H1 (cell line): ENCODE results near the gene NLN. TPM values are rescaled to one million over a fixed set of nuclear protein-coding genes. Genes with fewer than 3 reads are reported as not detected.
"Not testable (repeated sequence)": the region's sequence is repeated elsewhere in the genome, so short reads cannot be mapped to it uniquely, and the experiment has no call there.

Source experiments
- CTCF ChIA-PET: fragments of 300-600 bp; sonication (Branson Sonifier 250); formaldehyde crosslinking; loops from one replicate; lab custom pipeline; 2021; ENCODE audit not compliant: partially characterized antibody; lab: Charles Lee
- POLR2A ChIA-PET: fragments of 300-600 bp; sonication (Branson Sonifier 250); formaldehyde crosslinking; loops from one replicate; lab custom pipeline; 2021; ENCODE audit warnings: inconsistent platforms; ENCODE audit not compliant: partially characterized antibody; lab: Charles Lee
- DNase-seq, 2 experiments: peaks; one replicate each; pipeline versions ENCODE4 v3.0.0 to v3.0.0-alpha.2; 2010 to 2022; ENCODE audit warnings: low spot score in 2 of 2, low read depth in 1 of 2, mixed read lengths in 1 of 2
- FAIRE-seq: peaks from 2 replicates; lab custom pipeline; 2011; peaks lifted over from hg19 to GRCh38; lab: Jason Lieb, UNC
- H2AFZ ChIP-seq: 2 replicates; pipeline ENCODE4 v1.8.1; 2012; ENCODE audit warnings: low read length, inconsistent platforms
- H2AK5ac ChIP-seq: 2 replicates; pipeline ENCODE4 v1.6.1; 2013; ENCODE audit warnings: low read depth, low read length
- H2BK120ac ChIP-seq: replicated peaks from 2 replicates; pipeline ENCODE3; 2013; ENCODE audit warnings: low read depth, low read length, inconsistent platforms
- H2BK12ac ChIP-seq: 2 replicates; pipeline ENCODE4 v1.6.1; 2013; ENCODE audit warnings: low read depth, low read length
- H2BK15ac ChIP-seq: 2 replicates; pipeline ENCODE4 v1.6.1; 2013; ENCODE audit warnings: low read length
- H2BK20ac ChIP-seq: 2 replicates; pipeline ENCODE4 v1.6.1; 2013; ENCODE audit warnings: low read length
- H2BK5ac ChIP-seq: 2 replicates; pipeline ENCODE4 v1.6.1; 2013; ENCODE audit warnings: low read depth, low read length
- H3K14ac ChIP-seq: 2 replicates; pipeline ENCODE4 v1.6.1; 2013; ENCODE audit warnings: inconsistent platforms; ENCODE audit not compliant: insufficient read length
- H3K18ac ChIP-seq: 2 replicates; pipeline ENCODE4 v1.6.1; 2013; ENCODE audit warnings: low read length; ENCODE audit errors: extremely low read depth
- H3K23ac ChIP-seq: 2 replicates; pipeline ENCODE4 v1.6.1; 2013; ENCODE audit warnings: inconsistent platforms; ENCODE audit not compliant: insufficient read length
- H3K23me2 ChIP-seq: 2 replicates; pipeline ENCODE4 v1.6.1; 2013; ENCODE audit warnings: low read depth, low read length
- H3K27ac ChIP-seq: 2 replicates; pipeline ENCODE4 v1.6.1; 2011; ENCODE audit warnings: low read depth, low read length, inconsistent platforms
- H3K27me3 ChIP-seq, 4 experiments: replicated peaks in 1 of 4; 1 replicate in 1 of 4; 2 replicates in 3 of 4; pipeline versions ENCODE4 v1.6.1 to v1.8.1; 2011 to 2013; ENCODE audit warnings: low read length in 3 of 4, mild to moderate bottlenecking in 3 of 4, inconsistent platforms in 2 of 4, mixed read lengths in 2 of 4, moderate library complexity in 1 of 4; ENCODE audit not compliant: control insufficient read depth in 3 of 4, insufficient read depth in 3 of 4; ENCODE audit errors: extremely low read depth in 1 of 4
- H3K36me3 ChIP-seq, 4 experiments: 2 replicates each; pipeline versions ENCODE4 v1.6.1 to v1.8.1; 2011 to 2013; ENCODE audit warnings: mild to moderate bottlenecking in 4 of 4, low read length in 3 of 4, moderate library complexity in 2 of 4, control low read depth in 1 of 4, inconsistent platforms in 1 of 4; ENCODE audit not compliant: insufficient read depth in 4 of 4, control insufficient read depth in 2 of 4
- H3K4ac ChIP-seq: replicated peaks from 2 replicates; pipeline ENCODE3; 2013; ENCODE audit warnings: low read length, low read depth, mixed read lengths, inconsistent platforms; ENCODE audit not compliant: insufficient read length
- H3K4me1 ChIP-seq, 4 experiments: replicated peaks in 1 of 4; 1 replicate in 1 of 4; 2 replicates in 3 of 4; pipeline versions ENCODE4 v1.6.1 to v1.8.1; 2011 to 2013; ENCODE audit warnings: low read length in 3 of 4, inconsistent platforms in 2 of 4, mixed read lengths in 1 of 4; ENCODE audit not compliant: insufficient read depth in 4 of 4, control insufficient read depth in 3 of 4
- H3K4me2 ChIP-seq, 2 experiments: 2 replicates each; pipeline versions ENCODE4 v1.6.1 to v1.8.1; 2011 to 2013; ENCODE audit warnings: low read depth in 2 of 2, low read length in 2 of 2, control low read depth in 1 of 2, inconsistent platforms in 1 of 2, mild to moderate bottlenecking in 1 of 2; ENCODE audit not compliant: insufficient read depth in 1 of 2
- H3K4me3 ChIP-seq, 4 experiments: fragments of 200-600, 300-600 bp in 1 of 4; sonication (generic), shearing (Covaris generic), sonication (Bioruptor Twin) in 1 of 4; 2 replicates each; pipeline versions ENCODE4 v1.5.1 to v1.8.1; 2011 to 2016; ENCODE audit warnings: low read length in 4 of 4, low read depth in 3 of 4, control low read depth in 2 of 4, inconsistent platforms in 2 of 4, mild to moderate bottlenecking in 2 of 4, mixed read lengths in 1 of 4, moderate library complexity in 1 of 4; ENCODE audit not compliant: insufficient read depth in 2 of 4; ENCODE audit errors: extremely low read depth in 1 of 4
- H3K56ac ChIP-seq: replicated peaks from 2 replicates; pipeline ENCODE3; 2013; ENCODE audit warnings: low read depth, mild to moderate bottlenecking, mixed read lengths, low read length, inconsistent platforms; ENCODE audit not compliant: insufficient read length
- H3K79me1 ChIP-seq: 2 replicates; pipeline ENCODE4 v1.6.1; 2013; ENCODE audit warnings: low read depth, low read length, control low read depth
- H3K79me2 ChIP-seq, 2 experiments: 2 replicates each; pipeline versions ENCODE4 v1.6.1 to v1.8.1; 2012 to 2013; ENCODE audit warnings: low read length in 2 of 2, mild to moderate bottlenecking in 2 of 2, inconsistent platforms in 1 of 2; ENCODE audit not compliant: insufficient read depth in 2 of 2, control insufficient read depth in 1 of 2
- H3K9ac ChIP-seq, 4 experiments: replicated peaks in 1 of 4; 1 replicate in 1 of 4; 2 replicates in 3 of 4; pipeline versions ENCODE4 v1.6.1 to v1.8.1; 2011 to 2013; ENCODE audit warnings: low read depth in 3 of 4, low read length in 3 of 4, control low read depth in 2 of 4, mild to moderate bottlenecking in 2 of 4, moderate library complexity in 2 of 4, inconsistent platforms in 1 of 4; ENCODE audit errors: extremely low read depth in 1 of 4
- H3K9me3 ChIP-seq, 2 experiments: 2 replicates each; pipeline versions ENCODE4 v1.6.1 to v1.8.1; 2012 to 2013; ENCODE audit warnings: mild to moderate bottlenecking in 2 of 2, moderate library complexity in 2 of 2, control low read depth in 1 of 2, inconsistent platforms in 1 of 2, low read depth in 1 of 2, low read length in 1 of 2, mixed read lengths in 1 of 2; ENCODE audit not compliant: insufficient read depth in 2 of 2
- H4K20me1 ChIP-seq, 2 experiments: replicated peaks in 1 of 2; 2 replicates each; pipeline versions ENCODE3 to v1.8.1; 2011 to 2013; ENCODE audit warnings: inconsistent platforms in 2 of 2, low read length in 2 of 2, mild to moderate bottlenecking in 1 of 2; ENCODE audit not compliant: insufficient read depth in 2 of 2, control insufficient read depth in 1 of 2
- H4K5ac ChIP-seq: 2 replicates; pipeline ENCODE4 v1.6.1; 2013; ENCODE audit warnings: low read length, low read depth, mixed read lengths, inconsistent platforms; ENCODE audit not compliant: insufficient read length
- H4K8ac ChIP-seq: 2 replicates; pipeline ENCODE4 v1.8.0; 2013; ENCODE audit warnings: mild to moderate bottlenecking, moderate library complexity, low read length, inconsistent platforms; ENCODE audit not compliant: insufficient read depth; ENCODE audit errors: extremely low read depth
- H4K91ac ChIP-seq: replicated peaks from 2 replicates; pipeline ENCODE3; 2013; ENCODE audit warnings: low read length, mixed read lengths, inconsistent platforms; ENCODE audit not compliant: insufficient read length
- POU5F1 ChIP-seq: IDR thresholded peaks from 2 replicates; pipeline ENCODE4 v1.6.1; 2011; ENCODE audit warnings: low read depth, mild to moderate bottlenecking, low read length, moderate library complexity
- RNF2 ChIP-seq: fragments of 200-900, 300-1000 bp; sonication (generic); IDR thresholded peaks from 2 replicates; pipeline ENCODE4 v1.7.1; 2016; ENCODE audit warnings: borderline replicate concordance, low read depth, mild to moderate bottlenecking, antibody characterized with exemption, low read length; ENCODE audit not compliant: poor library complexity, severe bottlenecking; ENCODE audit errors: missing control alignments
- WGBS, 2 experiments: shearing (Covaris generic) in 1 of 2; methylation state at CpG; one replicate each; pipeline versions ENCODE4 v1.1.6 to v1.1.7; 2013 to 2015; ENCODE audit warnings: low lambda C conversion rate in 2 of 2, mixed read lengths in 2 of 2, inconsistent platforms in 1 of 2, low coverage in 1 of 2, missing lambda C conversion rate in 1 of 2; ENCODE audit not compliant: insufficient replicate concordance in 2 of 2, insufficient coverage in 1 of 2, insufficient read length in 1 of 2; ENCODE audit errors: extremely low coverage in 1 of 2, missing lambda C conversion rate in 1 of 2; 5-methylcytosine and 5-hydroxymethylcytosine counted together
- polyA plus RNA-seq, 7 experiments: library from polyadenylated mRNA; depleted of rRNA in 3 of 7; stranded (reverse) in 5 of 7; unstranded in 2 of 7; fragments of >200 nt in 5 of 7; fragments of 200-250 nt in 2 of 7; gene quantifications; 1 replicate in 5 of 7; 2 replicates in 1 of 7; 4 replicates in 1 of 7; pipeline versions ENCODE4 v1.2.1 to v1.2.3, GENCODE V29; 2011 to 2013; ENCODE audit warnings: missing spikeins in 2 of 7, mixed read lengths in 2 of 7
- total RNA-seq: library from RNA; stranded (reverse); fragmentation: NEBNext Ultra II Directional; extraction: Animal tissue kit (Norgen Biotek cat#: 25700); gene quantifications from 2 replicates; pipeline ENCODE4 v1.2.1, GENCODE V29; 2021

The NLN gene
- total and polyA plus RNA-seq, 2 of the 8 experiments (the other 6 are each of a cell fraction or from before 2014, with no cell fraction given) = 46.7 to 192 TPM

DNA sequence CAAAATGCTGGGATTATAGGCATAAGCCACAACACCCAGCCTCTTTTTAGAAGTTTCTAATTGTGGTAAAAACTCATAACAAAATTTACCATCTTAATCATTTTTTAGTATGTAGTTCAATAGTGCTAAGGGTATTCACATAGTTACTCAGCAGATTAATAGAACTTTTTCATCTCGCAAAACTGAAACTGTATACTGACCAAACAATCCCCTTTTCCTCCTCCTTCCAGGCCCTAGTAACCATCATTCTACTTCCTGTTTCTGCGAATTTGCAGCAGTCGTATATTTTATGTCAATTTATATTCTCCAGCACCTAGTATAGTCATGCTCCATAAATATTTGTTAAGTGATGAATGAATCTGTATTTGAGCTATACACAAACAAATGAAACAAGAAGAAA is 118.1 kb downstream of the NLN start (continued):
- TF ChIP-seq RNF2 (no peak), POU5F1 (no peak)

GRCh38 chr5:65844763-65845162 is 122.8 kb downstream of the NLN start:
- not testable (repeated sequence) for H3K18ac ChIP-seq, FAIRE-seq, H3K27me3 ChIP-seq, H3K23me2 ChIP-seq, H3K4me1 ChIP-seq, H4K5ac ChIP-seq, H3K4me2 ChIP-seq, H4K91ac ChIP-seq, H3K9ac ChIP-seq, H3K4me3 ChIP-seq, H3K36me3 ChIP-seq, H2BK5ac ChIP-seq, H3K79me1 ChIP-seq, H3K79me2 ChIP-seq, DNase-seq, H4K20me1 ChIP-seq, H3K27ac ChIP-seq, H3K14ac ChIP-seq, H4K8ac ChIP-seq, H2AFZ ChIP-seq, H2BK15ac ChIP-seq, H2AK5ac ChIP-seq, H3K9me3 ChIP-seq, H2BK20ac ChIP-seq, H3K23ac ChIP-seq, H2BK120ac ChIP-seq, H3K56ac ChIP-seq, H2BK12ac ChIP-seq, H3K4ac ChIP-seq
- CTCF ChIA-PET = interaction anchor here (0.6 kb wide), 1 partner anchor 63 kb away, joined by 3 read pairs; no protein-coding TSS in a partner anchor
- POLR2A ChIA-PET = interaction anchor here (0.6 kb wide), 1 partner anchor 21 kb away, joined by 3 read pairs; no protein-coding TSS in a partner anchor
- WGBS, 2 experiments = 91% methylated on average over 4 of the region's 4 CpGs; no CpG with 5 or more reads in 1 of the 2 experiments
